Loucy (cell line): ENCODE results near the gene SPATA3.

Experiments used
- CTCF ChIP-seq: fragments of 200-600 bp; sonication (generic); conservative IDR thresholded peaks from 2 replicates; pipeline ENCODE4 v1.5.1; 2014; ENCODE audit warnings: mild to moderate bottlenecking, antibody characterized with exemption, low read length
- EZH2phosphoT487 ChIP-seq: fragments of 200-600 bp; IDR thresholded peaks from 2 replicates; pipeline ENCODE4 v1.6.1; 2018; ENCODE audit warnings: antibody characterized with exemption, mild to moderate bottlenecking, moderate library complexity, borderline replicate concordance

- no peak for TF ChIP-seq CTCF
- TF ChIP-seq EZH2phosphoT487: no peak
Observed at GRCh38 chr2:230999477-230999876, 3.6 kb downstream of the SPATA3 start.
